Upper lobe of right lung (tissue), 1 donor: ENCODE data around the gene ILF3. TPM values are rescaled to one million over a fixed set of nuclear protein-coding genes. Genes with fewer than 3 reads are reported as not detected.

ENCODE experiments used
- ATAC-seq: fragments of 200-7000 bp; cut with Tn5 transposase; one replicate; pipeline ENCODE4 v1.9.1; 2020; ENCODE audit warnings: mild to moderate bottlenecking, moderate library complexity
- DNase-seq: peaks from one replicate; pipeline ENCODE4 v3.0.0-alpha.2; 2020
- H3K27ac ChIP-seq: fragments of 200-600 bp; one replicate; pipeline ENCODE4 v1.8.0; 2022
- H3K27me3 ChIP-seq: fragments of 200-600 bp; one replicate; pipeline ENCODE4 v1.8.0; 2022; ENCODE audit warnings: mild to moderate bottlenecking
- H3K36me3 ChIP-seq: fragments of 200-600 bp; one replicate; pipeline ENCODE4 v1.8.0; 2022
- H3K4me1 ChIP-seq: fragments of 200-600 bp; one replicate; pipeline ENCODE4 v1.8.0; 2022
- H3K4me3 ChIP-seq: fragments of 200-600 bp; one replicate; pipeline ENCODE4 v1.8.0; 2022; ENCODE audit warnings: mild to moderate bottlenecking
- H3K9me3 ChIP-seq: fragments of 200-600 bp; one replicate; pipeline ENCODE4 v1.8.0; 2022
- CTCF ChIP-seq: fragments of 200-600 bp; IDR thresholded peaks from one replicate; pipeline ENCODE4 v1.8.0; 2022; ENCODE audit warnings: antibody characterized with exemption
- intact Hi-C: fragments of 100-400 bp; cut with DNase I; formaldehyde crosslinking; loops from one replicate; pipeline ENCODE4 v1.11.0; 2022
- total RNA-seq: library from RNA; stranded (reverse); fragmentation: NEBNext Ultra II Directional; extraction: Animal tissue kit (Norgen Biotek cat#: 25700); gene quantifications from one replicate; pipeline ENCODE4 v1.2.1, GENCODE V29; 2021
- donor health status: DM: no; HTN: yes; CAD: no; lungs with severe emphysema.

ILF3 gene
- total RNA-seq, 1 donor from 2014 or later = 182 TPM

GRCh38 chr19:10617409-10618121, 36.6 kb upstream of the ILF3 start:
- TF ChIP-seq CTCF = no peak
- Histone ChIP-seq H3K4me3 (no peak overlapping the region), H3K36me3 (no peaks in the 10 kb centered on the region), H3K27ac (peak overlapping the region; percentile 76), H3K27me3 (no peaks in the 10 kb centered on the region), H3K4me1 (peaks cover 34% of the 10 kb centered on the region), H3K9me3 (no peaks in the 10 kb centered on the region)
- ATAC-seq (peak; percentile 72), DNase-seq (no peak)
- intact Hi-C loops = no loop called here

- no peak for TF ChIP-seq CTCF
- DNase-seq = no peak
- H3K9me3 ChIP-seq = no peaks in the 10 kb centered on the region
- H3K36me3 ChIP-seq = no peaks in the 10 kb centered on the region
- no peak for ATAC-seq
- H3K27me3 ChIP-seq = no peaks in the 10 kb centered on the region
- H3K27ac ChIP-seq = no peak overlapping the region
- H3K4me3 ChIP-seq = no peak overlapping the region
- peaks cover 21% of the 10 kb centered on the region for H3K4me1 ChIP-seq
- intact Hi-C loops = no loop called here
Observed at GRCh38 chr19:10618846-10619245, 35.3 kb upstream of the ILF3 start.

- H3K4me1 ChIP-seq = peaks cover 16% of the 10 kb centered on the region
- H3K27me3 ChIP-seq = no peaks in the 10 kb centered on the region
- H3K27ac ChIP-seq = no peak overlapping the region
- H3K4me3 ChIP-seq = no peak overlapping the region
- no peak for ATAC-seq
- intact Hi-C loops = no loop called here
- no peaks in the 10 kb centered on the region for H3K36me3 ChIP-seq
- no peak for DNase-seq
- H3K9me3 ChIP-seq = no peaks in the 10 kb centered on the region
- TF ChIP-seq CTCF = no peak
Observed at GRCh38 chr19:10620786-10621185, 33.4 kb upstream of the ILF3 start.

- no peak overlapping the region for H3K4me3 ChIP-seq
- no peaks in the 10 kb centered on the region for H3K9me3 ChIP-seq
- no peak for DNase-seq
- no peak for TF ChIP-seq CTCF
- no peak for ATAC-seq
- H3K36me3 ChIP-seq = no peaks in the 10 kb centered on the region
- H3K4me1 ChIP-seq = peaks cover 9% of the 10 kb centered on the region
- no peaks in the 10 kb centered on the region for H3K27me3 ChIP-seq
- H3K27ac ChIP-seq = no peak overlapping the region
- intact Hi-C loops = no loop called here
Observed at GRCh38 chr19:10621966-10622365, 32.2 kb upstream of the ILF3 start.

GRCh38 chr19:10624585-10624984, 29.6 kb upstream of the ILF3 start:
- ATAC-seq = peak; percentile 12

More at GRCh38 chr19:10624585-10624984, 29.6 kb upstream of the ILF3 start:
- Histone ChIP-seq H3K27me3 (no peaks in the 10 kb centered on the region), H3K4me3 (peak overlapping the region; percentile 71), H3K9me3 (no peaks in the 10 kb centered on the region), H3K27ac (peak overlapping the region; percentile 89), H3K4me1 (peaks cover 9% of the 10 kb centered on the region), H3K36me3 (peaks cover 18% of the 10 kb centered on the region)
- no peak for TF ChIP-seq CTCF
- DNase-seq = no peak
- intact Hi-C loops = no loop called here
